HEK293 (cell line): ENCODE results near the gene LYZ.
A peak's percentile ranks its signal among the peaks of the same experiment; 100 is the strongest.

Source experiments
- CTCF ChIA-PET: fragments of 350-600 bp; formaldehyde crosslinking; extraction: SDS; loops from one replicate; lab custom pipeline; 2021; ENCODE audit warnings: antibody characterized with exemption; lab: Yijun Ruan, JAX
- POLR2A ChIA-PET: fragments of 300-600 bp; formaldehyde crosslinking; extraction: SDS; loops from one replicate; lab custom pipeline; 2020; ENCODE audit warnings: antibody characterized with exemption, inconsistent platforms; lab: Yijun Ruan, JAX
- H3K27ac ChIP-seq: fragments of 200-500 bp; sonication (Bioruptor generic); 2 replicates; pipeline ENCODE4 v1.5.1; 2014; ENCODE audit warnings: low read depth, low read length, control low read depth, inconsistent platforms; ENCODE audit errors: extremely low read depth
- H3K36me3 ChIP-seq, 2 experiments: fragments of 200-500 bp in 1 of 2; sonication (Bioruptor generic) in 1 of 2; 1 replicate in 1 of 2; 2 replicates in 1 of 2; pipeline ENCODE4 v1.5.1; 2014 to 2017; ENCODE audit warnings: inconsistent platforms in 2 of 2, low read length in 2 of 2; ENCODE audit not compliant: control insufficient read depth in 2 of 2, insufficient read depth in 1 of 2
- H3K4me1 ChIP-seq: fragments of 200-500 bp; sonication (Bioruptor generic); 2 replicates; pipeline ENCODE4 v1.5.1; 2014; ENCODE audit warnings: mild to moderate bottlenecking, low read length, inconsistent platforms; ENCODE audit not compliant: control insufficient read depth, insufficient read depth
- H3K4me3 ChIP-seq: 2 replicates; pipeline ENCODE4 v1.5.1; 2011; ENCODE audit warnings: low read depth, mild to moderate bottlenecking, control low read depth, low read length, moderate library complexity
- H3K9me3 ChIP-seq: fragments of 200-500 bp; sonication (Bioruptor generic); 2 replicates; pipeline ENCODE4 v1.5.1; 2014; ENCODE audit warnings: low read depth, low read length, inconsistent platforms; ENCODE audit not compliant: control insufficient read depth, insufficient read depth
- EGR2 ChIP-seq: fragments of 450-650 bp; formaldehyde crosslinking; IDR thresholded peaks from 2 replicates; pipeline ENCODE4 v1.5.1; 2016; ENCODE audit warnings: low read depth, missing biosample characterization, missing genetic modification characterization
- FEZF1 ChIP-seq: fragments of 450-650 bp; formaldehyde crosslinking; IDR thresholded peaks from 2 replicates; pipeline ENCODE4 v1.5.1; 2016; ENCODE audit warnings: missing biosample characterization, missing genetic modification characterization
- SCRT1 ChIP-seq: fragments of 450-650 bp; formaldehyde crosslinking; IDR thresholded peaks from 2 replicates; pipeline ENCODE4 v1.5.1; 2016; ENCODE audit warnings: missing biosample characterization, missing genetic modification characterization, borderline replicate concordance
- SCRT2 ChIP-seq: fragments of 450-650 bp; formaldehyde crosslinking; IDR thresholded peaks from 2 replicates; pipeline ENCODE4 v1.5.1; 2016; ENCODE audit warnings: missing biosample characterization, missing genetic modification characterization
- SETDB1 ChIP-seq: IDR thresholded peaks from one replicate; pipeline ENCODE4 v1.6.1; 2017; ENCODE audit warnings: mild to moderate bottlenecking, low read length, moderate library complexity, mixed read lengths; ENCODE audit not compliant: insufficient read length
- SP2 ChIP-seq: fragments of 450-650 bp; formaldehyde crosslinking; IDR thresholded peaks from 2 replicates; pipeline ENCODE4 v1.5.1; 2016; ENCODE audit warnings: missing biosample characterization, missing genetic modification characterization
- TRIM28 ChIP-seq: IDR thresholded peaks from 2 replicates; pipeline ENCODE4 v1.6.1; 2011; ENCODE audit warnings: low read length, control low read depth, borderline replicate concordance
- ZFP3 ChIP-seq: fragments of 450-650 bp; formaldehyde crosslinking; IDR thresholded peaks from 2 replicates; pipeline ENCODE4 v1.5.1; 2016; ENCODE audit warnings: low read depth, missing biosample characterization, missing genetic modification characterization
- ZFP41 ChIP-seq: fragments of 450-650 bp; formaldehyde crosslinking; IDR thresholded peaks from 2 replicates; pipeline ENCODE4 v1.5.1; 2016; ENCODE audit warnings: missing biosample characterization, missing genetic modification characterization, borderline replicate concordance
- ZFP69B ChIP-seq: fragments of 450-650 bp; formaldehyde crosslinking; IDR thresholded peaks from 2 replicates; pipeline ENCODE4 v1.5.1; 2016; ENCODE audit warnings: missing biosample characterization, missing genetic modification characterization
- ZNF10 ChIP-seq: fragments of 450-650 bp; formaldehyde crosslinking; IDR thresholded peaks from 2 replicates; pipeline ENCODE4 v1.5.1; 2017; ENCODE audit warnings: missing biosample characterization, missing genetic modification characterization
- ZNF112 ChIP-seq: fragments of 450-650 bp; formaldehyde crosslinking; IDR thresholded peaks from 2 replicates; pipeline ENCODE4 v1.5.0; 2017; ENCODE audit warnings: missing biosample characterization, missing genetic modification characterization
- ZNF302 ChIP-seq: fragments of 450-650 bp; formaldehyde crosslinking; IDR thresholded peaks from 2 replicates; pipeline ENCODE4 v1.5.1; 2016; ENCODE audit warnings: missing biosample characterization, missing genetic modification characterization, low read depth
- ZNF324 ChIP-seq: fragments of 450-650 bp; formaldehyde crosslinking; IDR thresholded peaks from 2 replicates; pipeline ENCODE4 v1.5.1; 2016; ENCODE audit warnings: missing biosample characterization, missing genetic modification characterization
- ZNF366 ChIP-seq: fragments of 450-650 bp; formaldehyde crosslinking; conservative IDR thresholded peaks from 2 replicates; pipeline ENCODE4 v1.5.1; 2016; ENCODE audit warnings: missing biosample characterization, missing genetic modification characterization
- ZNF423 ChIP-seq: fragments of 450-650 bp; formaldehyde crosslinking; IDR thresholded peaks from 2 replicates; pipeline ENCODE4 v1.5.1; 2016; ENCODE audit warnings: missing biosample characterization, missing genetic modification characterization
- ZNF529 ChIP-seq: fragments of 450-650 bp; formaldehyde crosslinking; IDR thresholded peaks from 2 replicates; pipeline ENCODE4 v1.5.1; 2017; ENCODE audit warnings: missing genetic modification characterization, missing biosample characterization; ENCODE audit not compliant: insufficient replicate concordance
- ZNF555 ChIP-seq: fragments of 450-650 bp; formaldehyde crosslinking; conservative IDR thresholded peaks from 2 replicates; pipeline ENCODE4 v1.5.1; 2017; ENCODE audit warnings: missing biosample characterization, mild to moderate bottlenecking, missing genetic modification characterization, inconsistent platforms
- ZNF571 ChIP-seq: fragments of 450-650 bp; formaldehyde crosslinking; IDR thresholded peaks from 2 replicates; pipeline ENCODE4 v1.5.0; 2017; ENCODE audit warnings: missing biosample characterization, missing genetic modification characterization
- ZNF596 ChIP-seq: fragments of 450-650 bp; IDR thresholded peaks from 2 replicates; pipeline ENCODE4 v1.5.0; 2018; ENCODE audit warnings: missing biosample characterization, mild to moderate bottlenecking, missing genetic modification characterization, moderate library complexity
- ZNF654 ChIP-seq: fragments of 450-650 bp; formaldehyde crosslinking; IDR thresholded peaks from 2 replicates; pipeline ENCODE4 v1.5.1; 2016; ENCODE audit warnings: low read depth, missing biosample characterization, missing genetic modification characterization
- ZNF664 ChIP-seq: fragments of 450-650 bp; formaldehyde crosslinking; IDR thresholded peaks from 2 replicates; pipeline ENCODE4 v1.5.1; 2016; ENCODE audit warnings: missing biosample characterization, missing genetic modification characterization
- ZXDB ChIP-seq: fragments of 450-650 bp; formaldehyde crosslinking; IDR thresholded peaks from 2 replicates; pipeline ENCODE4 v1.5.1; 2016; ENCODE audit warnings: missing biosample characterization, missing genetic modification characterization
- TF ChIP-seq, protein P1 (sequence below): fragments of 450-650 bp; formaldehyde crosslinking; IDR thresholded peaks from 2 replicates; pipeline ENCODE4 v1.5.1; 2016; ENCODE audit warnings: missing biosample characterization, missing genetic modification characterization, borderline replicate concordance
- TF ChIP-seq, protein P2 (sequence below): fragments of 450-650 bp; IDR thresholded peaks from 2 replicates; pipeline ENCODE4 v1.5.1; 2018; ENCODE audit warnings: missing biosample characterization, mild to moderate bottlenecking, missing genetic modification characterization
- TF ChIP-seq, protein P3 (sequence below): fragments of 450-650 bp; formaldehyde crosslinking; IDR thresholded peaks from 2 replicates; pipeline ENCODE4 v1.5.1; 2016; ENCODE audit warnings: missing biosample characterization, missing genetic modification characterization
- TF ChIP-seq, protein P4 (sequence below): fragments of 450-650 bp; formaldehyde crosslinking; IDR thresholded peaks from 2 replicates; pipeline ENCODE4 v1.5.1; 2016; ENCODE audit warnings: missing biosample characterization, missing genetic modification characterization
- TF ChIP-seq, protein P5 (sequence below): fragments of 450-650 bp; formaldehyde crosslinking; IDR thresholded peaks from 2 replicates; pipeline ENCODE4 v1.5.1; 2016; ENCODE audit warnings: missing biosample characterization, missing genetic modification characterization

LYZ gene

DNA sequence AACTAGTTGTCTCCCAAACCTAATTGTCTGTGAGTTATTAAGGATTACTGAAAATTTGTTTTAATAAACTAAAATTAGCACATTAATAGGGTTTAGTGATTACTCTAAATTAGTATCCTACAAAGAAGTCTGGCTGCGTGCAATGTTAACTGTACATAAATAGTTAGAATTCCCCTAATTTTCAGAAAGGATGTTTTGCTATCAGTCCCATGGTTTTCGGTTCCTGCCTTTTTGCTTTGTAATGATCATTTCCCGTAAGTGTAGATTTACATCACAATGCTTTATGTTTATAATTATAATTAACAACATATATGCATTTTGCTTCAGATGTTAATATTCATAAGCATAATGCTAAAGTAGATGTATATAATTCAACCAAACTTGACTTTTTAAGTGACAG, 19.8 kb upstream of the LYZ start:
- CTCF ChIA-PET = interaction anchor here (0.6 kb wide), 1 partner anchor 616 kb away, joined by 3 read pairs; no protein-coding TSS in a partner anchor
- Histone ChIP-seq H3K36me3 (no peaks in the 10 kb centered on the region), H3K4me3 (no peak overlapping the region), H3K9me3 (no peaks in the 10 kb centered on the region), H3K4me1 (no peaks in the 10 kb centered on the region; the same call in 1 of the 2 replicates), H3K27ac (no peak overlapping the region)
- TF ChIP-seq ZFP69B (tag by site-specific recombination) = no peak
- no peak for TF ChIP-seq ZNF423
- no peak for TF ChIP-seq ZNF324 (tag by site-specific recombination)
- TF ChIP-seq ZNF596 (tag by site-specific recombination) = no peak
- TF ChIP-seq, protein P1, sequence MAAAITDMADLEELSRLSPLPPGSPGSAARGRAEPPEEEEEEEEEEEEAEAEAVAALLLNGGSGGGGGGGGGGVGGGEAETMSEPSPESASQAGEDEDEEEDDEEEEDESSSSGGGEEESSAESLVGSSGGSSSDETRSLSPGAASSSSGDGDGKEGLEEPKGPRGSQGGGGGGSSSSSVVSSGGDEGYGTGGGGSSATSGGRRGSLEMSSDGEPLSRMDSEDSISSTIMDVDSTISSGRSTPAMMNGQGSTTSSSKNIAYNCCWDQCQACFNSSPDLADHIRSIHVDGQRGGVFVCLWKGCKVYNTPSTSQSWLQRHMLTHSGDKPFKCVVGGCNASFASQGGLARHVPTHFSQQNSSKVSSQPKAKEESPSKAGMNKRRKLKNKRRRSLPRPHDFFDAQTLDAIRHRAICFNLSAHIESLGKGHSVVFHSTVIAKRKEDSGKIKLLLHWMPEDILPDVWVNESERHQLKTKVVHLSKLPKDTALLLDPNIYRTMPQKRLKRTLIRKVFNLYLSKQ (tag by site-specific recombination) = no peak
- TF ChIP-seq SETDB1 = no peak
- no peak for TF ChIP-seq SP2
- TF ChIP-seq, protein P2, sequence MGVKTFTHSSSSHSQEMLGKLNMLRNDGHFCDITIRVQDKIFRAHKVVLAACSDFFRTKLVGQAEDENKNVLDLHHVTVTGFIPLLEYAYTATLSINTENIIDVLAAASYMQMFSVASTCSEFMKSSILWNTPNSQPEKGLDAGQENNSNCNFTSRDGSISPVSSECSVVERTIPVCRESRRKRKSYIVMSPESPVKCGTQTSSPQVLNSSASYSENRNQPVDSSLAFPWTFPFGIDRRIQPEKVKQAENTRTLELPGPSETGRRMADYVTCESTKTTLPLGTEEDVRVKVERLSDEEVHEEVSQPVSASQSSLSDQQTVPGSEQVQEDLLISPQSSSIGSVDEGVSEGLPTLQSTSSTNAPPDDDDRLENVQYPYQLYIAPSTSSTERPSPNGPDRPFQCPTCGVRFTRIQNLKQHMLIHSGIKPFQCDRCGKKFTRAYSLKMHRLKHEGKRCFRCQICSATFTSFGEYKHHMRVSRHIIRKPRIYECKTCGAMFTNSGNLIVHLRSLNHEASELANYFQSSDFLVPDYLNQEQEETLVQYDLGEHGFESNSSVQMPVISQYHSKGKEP (tag by site-specific recombination) = no peak
- TF ChIP-seq, protein P3, sequence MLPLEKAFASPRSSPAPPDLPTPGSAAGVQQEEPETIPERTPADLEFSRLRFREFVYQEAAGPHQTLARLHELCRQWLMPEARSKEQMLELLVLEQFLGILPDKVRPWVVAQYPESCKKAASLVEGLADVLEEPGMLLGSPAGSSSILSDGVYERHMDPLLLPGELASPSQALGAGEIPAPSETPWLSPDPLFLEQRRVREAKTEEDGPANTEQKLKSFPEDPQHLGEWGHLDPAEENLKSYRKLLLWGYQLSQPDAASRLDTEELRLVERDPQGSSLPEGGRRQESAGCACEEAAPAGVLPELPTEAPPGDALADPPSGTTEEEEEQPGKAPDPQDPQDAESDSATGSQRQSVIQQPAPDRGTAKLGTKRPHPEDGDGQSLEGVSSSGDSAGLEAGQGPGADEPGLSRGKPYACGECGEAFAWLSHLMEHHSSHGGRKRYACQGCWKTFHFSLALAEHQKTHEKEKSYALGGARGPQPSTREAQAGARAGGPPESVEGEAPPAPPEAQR (tag by site-specific recombination) = no peak
- TF ChIP-seq ZNF302 (tag by site-specific recombination) = no peak
- no peak for TF ChIP-seq ZNF529 (tag by site-specific recombination)
- no peak for TF ChIP-seq ZFP41 (tag by site-specific recombination)
- TF ChIP-seq ZXDB (tag by site-specific recombination) = no peak
- TF ChIP-seq SCRT1 (tag by site-specific recombination) = no peak
- no peak for TF ChIP-seq ZNF571 (tag by site-specific recombination)
- no peak for TF ChIP-seq ZNF664 (tag by site-specific recombination)
- no peak for TF ChIP-seq EGR2
- no peak for TF ChIP-seq ZFP3
- TF ChIP-seq ZNF654 (tag by site-specific recombination) = no peak
- POLR2A ChIA-PET = no interaction called here

DNA sequence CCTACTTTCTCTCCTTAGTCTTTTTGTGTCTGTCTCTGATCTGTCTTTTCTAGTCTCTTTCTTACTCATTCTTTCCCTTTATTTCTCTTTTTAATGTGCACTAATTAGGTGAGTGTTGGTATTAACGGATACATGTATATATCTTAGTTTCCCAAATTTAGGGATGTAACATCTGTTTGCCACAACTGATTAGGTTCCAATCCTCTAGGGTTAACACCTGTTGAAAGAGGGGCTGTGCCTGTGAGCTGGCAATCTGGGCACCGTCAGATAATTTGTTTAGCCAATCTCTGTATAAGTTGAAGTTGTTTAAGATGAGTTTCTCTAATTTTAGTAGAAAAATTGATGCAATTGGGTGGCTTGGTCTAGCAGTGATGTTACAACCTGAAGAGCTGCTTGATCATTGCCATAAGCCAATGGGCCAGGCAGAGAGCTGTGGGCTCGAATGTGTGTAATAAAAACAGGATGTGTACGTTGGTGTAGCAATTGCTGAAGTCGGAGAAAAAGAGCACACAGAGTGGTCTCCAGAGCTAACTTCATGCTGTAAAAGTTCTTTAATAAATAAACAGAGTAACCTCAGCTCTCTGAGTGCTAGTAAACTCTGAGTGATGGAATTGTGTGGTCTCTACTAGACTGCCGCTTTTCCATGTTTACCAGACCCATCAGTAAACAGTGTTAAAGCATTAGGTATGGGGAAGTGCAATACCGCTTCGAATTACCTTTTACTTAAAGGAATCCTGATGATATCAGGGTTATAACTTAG, 18.3 kb upstream of the LYZ start:
- no peak overlapping the region for H3K4me3 ChIP-seq
- H3K4me1 ChIP-seq = no peaks in the 10 kb centered on the region; the same call in 1 of the 2 replicates
- H3K27ac ChIP-seq = no peak overlapping the region
- H3K9me3 ChIP-seq = no peaks in the 10 kb centered on the region
- no peaks in the 10 kb centered on the region for H3K36me3 ChIP-seq
- ChIA-PET POLR2A (no interaction called here), CTCF (interaction anchor here (0.6 to 1.2 kb wide), 4 partner anchors 27 to 323 kb away, joined by 3 to 4 read pairs (median 4); no protein-coding TSS in a partner anchor)
- no peak for TF ChIP-seq TRIM28
- peak; percentile 80 for TF ChIP-seq ZNF10 (tag by site-specific recombination)
- no peak for TF ChIP-seq ZNF112 (tag by site-specific recombination)
- TF ChIP-seq, protein P4, sequence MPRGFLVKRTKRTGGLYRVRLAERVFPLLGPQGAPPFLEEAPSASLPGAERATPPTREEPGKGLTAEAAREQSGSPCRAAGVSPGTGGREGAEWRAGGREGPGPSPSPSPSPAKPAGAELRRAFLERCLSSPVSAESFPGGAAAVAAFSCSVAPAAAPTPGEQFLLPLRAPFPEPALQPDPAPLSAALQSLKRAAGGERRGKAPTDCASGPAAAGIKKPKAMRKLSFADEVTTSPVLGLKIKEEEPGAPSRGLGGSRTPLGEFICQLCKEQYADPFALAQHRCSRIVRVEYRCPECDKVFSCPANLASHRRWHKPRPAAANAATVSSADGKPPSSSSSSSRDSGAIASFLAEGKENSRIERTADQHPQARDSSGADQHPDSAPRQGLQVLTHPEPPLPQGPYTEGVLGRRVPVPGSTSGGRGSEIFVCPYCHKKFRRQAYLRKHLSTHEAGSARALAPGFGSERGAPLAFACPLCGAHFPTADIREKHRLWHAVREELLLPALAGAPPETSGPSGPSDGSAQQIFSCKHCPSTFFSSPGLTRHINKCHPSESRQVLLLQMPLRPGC (tag by site-specific recombination) = no peak
- peak; percentile 27; the same call in 1 of the 2 replicates for TF ChIP-seq ZNF366 (tag by site-specific recombination)
- no peak for TF ChIP-seq ZNF423
- no peak for TF ChIP-seq ZNF555 (tag by site-specific recombination)
- TF ChIP-seq, protein P5, sequence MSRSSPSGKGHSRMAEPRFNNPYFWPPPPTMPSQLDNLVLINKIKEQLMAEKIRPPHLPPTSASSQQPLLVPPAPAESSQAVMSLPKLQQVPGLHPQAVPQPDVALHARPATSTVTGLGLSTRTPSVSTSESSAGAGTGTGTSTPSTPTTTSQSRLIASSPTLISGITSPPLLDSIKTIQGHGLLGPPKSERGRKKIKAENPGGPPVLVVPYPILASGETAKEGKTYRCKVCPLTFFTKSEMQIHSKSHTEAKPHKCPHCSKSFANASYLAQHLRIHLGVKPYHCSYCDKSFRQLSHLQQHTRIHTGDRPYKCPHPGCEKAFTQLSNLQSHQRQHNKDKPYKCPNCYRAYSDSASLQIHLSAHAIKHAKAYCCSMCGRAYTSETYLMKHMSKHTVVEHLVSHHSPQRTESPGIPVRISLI (tag by site-specific recombination) = no peak
- peak; percentile 97 for TF ChIP-seq SCRT2
- TF ChIP-seq FEZF1 (tag by site-specific recombination) = peak; percentile 36; the same call in 1 of the 2 replicates
